Loucy (cell line): Measurements from ENCODE around the gene ATP13A1.

Experiments used
- CTCF ChIP-seq: fragments of 200-600 bp; sonication (generic); conservative IDR thresholded peaks from 2 replicates; pipeline ENCODE4 v1.5.1; 2014; ENCODE audit warnings: mild to moderate bottlenecking, antibody characterized with exemption, low read length
- EZH2phosphoT487 ChIP-seq: fragments of 200-600 bp; IDR thresholded peaks from 2 replicates; pipeline ENCODE4 v1.6.1; 2018; ENCODE audit warnings: antibody characterized with exemption, mild to moderate bottlenecking, moderate library complexity, borderline replicate concordance

GRCh38 chr19:19649580-19649995 is 13.9 kb downstream of the ATP13A1 start:
- TF ChIP-seq CTCF = no peak
- TF ChIP-seq EZH2phosphoT487 = no peak
